ENCODE data around the gene RAB31.

The RAB31 gene

GRCh38 chr18:9738266-9738969 lies 30.3 kb downstream of the RAB31 start:
- no peak for DNase-seq (ENCODE audit: extremely low spot score)
- POLR2A ChIA-PET, result no interaction called here
- no peak for TF ChIP-seq CTCF (IDR thresholded peaks at IDR 0.05; ENCODE audit: control extremely low read depth, extremely low read depth, low read depth, missing control alignments)
- CTCF ChIA-PET, result interaction anchor here (1.3 kb wide), 1 partner anchor 14 kb away, joined by 3 read pairs; no protein-coding TSS in a partner anchor

- ChIA-PET CTCF (no interaction called here), POLR2A (no interaction called here)
- no peak for DNase-seq (ENCODE audit: extremely low spot score)
- no peak for TF ChIP-seq CTCF (IDR thresholded peaks at IDR 0.05; ENCODE audit: control extremely low read depth, extremely low read depth, low read depth, missing control alignments)
Measured at GRCh38 chr18:9739516-9739915, 31.4 kb downstream of the RAB31 start.

DNA sequence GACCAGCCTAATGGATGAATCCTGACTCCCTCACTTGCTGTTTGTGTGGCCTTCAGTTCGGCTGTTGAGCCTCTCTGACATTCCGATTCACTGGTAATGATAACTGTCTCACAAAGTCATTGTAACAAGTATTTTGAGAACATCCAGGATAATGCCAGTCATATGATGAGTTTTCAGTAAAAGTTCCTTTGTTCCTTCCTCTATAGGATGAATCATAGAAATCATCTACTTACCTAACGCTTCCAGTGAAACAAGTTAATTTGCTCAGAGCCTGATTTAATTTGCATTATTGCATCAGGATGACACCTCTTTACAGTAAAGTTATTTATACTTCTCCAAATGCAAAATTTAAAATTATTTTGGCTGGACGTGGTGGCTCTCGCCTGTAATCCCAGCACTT lies 32.0 kb downstream of the RAB31 start:
- no peak for TF ChIP-seq CTCF (IDR thresholded peaks at IDR 0.05; ENCODE audit: control extremely low read depth, extremely low read depth, low read depth, missing control alignments)
- ChIA-PET CTCF (no interaction called here), POLR2A (no interaction called here)
- DNase-seq (ENCODE audit: extremely low spot score), result no peak

DNA sequence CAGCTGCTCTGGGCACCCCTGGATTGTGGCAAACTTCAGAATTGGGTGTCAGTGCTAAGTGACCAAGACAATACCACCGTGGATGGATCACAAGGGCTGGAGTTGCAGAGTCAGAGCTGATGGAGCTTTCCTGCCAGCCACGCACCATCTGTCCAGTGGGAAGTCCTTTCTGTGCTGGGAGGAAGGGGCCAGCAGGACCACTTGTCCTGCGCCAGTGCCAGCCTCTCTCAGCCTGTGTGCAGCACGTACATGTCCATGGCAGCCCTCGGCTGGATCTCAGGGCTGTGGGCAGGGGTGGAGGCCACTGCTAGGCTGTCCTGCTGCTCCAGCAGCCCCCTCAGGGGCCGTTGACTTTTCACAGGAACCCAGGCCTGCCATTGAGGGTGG lies 33.3 kb downstream of the RAB31 start:
- TF ChIP-seq CTCF (IDR thresholded peaks at IDR 0.05; ENCODE audit: control extremely low read depth, extremely low read depth, low read depth, missing control alignments), result no peak
- CTCF ChIA-PET, result no interaction called here
- no peak for DNase-seq (ENCODE audit: extremely low spot score)
- POLR2A ChIA-PET, result no interaction called here

- ChIA-PET POLR2A (no interaction called here), CTCF (no interaction called here)
- TF ChIP-seq CTCF (IDR thresholded peaks at IDR 0.05; ENCODE audit: control extremely low read depth, extremely low read depth, low read depth, missing control alignments), result no peak
- DNase-seq (ENCODE audit: extremely low spot score), result no peak
Measured at GRCh38 chr18:9741793-9742523, 33.9 kb downstream of the RAB31 start.

DNA sequence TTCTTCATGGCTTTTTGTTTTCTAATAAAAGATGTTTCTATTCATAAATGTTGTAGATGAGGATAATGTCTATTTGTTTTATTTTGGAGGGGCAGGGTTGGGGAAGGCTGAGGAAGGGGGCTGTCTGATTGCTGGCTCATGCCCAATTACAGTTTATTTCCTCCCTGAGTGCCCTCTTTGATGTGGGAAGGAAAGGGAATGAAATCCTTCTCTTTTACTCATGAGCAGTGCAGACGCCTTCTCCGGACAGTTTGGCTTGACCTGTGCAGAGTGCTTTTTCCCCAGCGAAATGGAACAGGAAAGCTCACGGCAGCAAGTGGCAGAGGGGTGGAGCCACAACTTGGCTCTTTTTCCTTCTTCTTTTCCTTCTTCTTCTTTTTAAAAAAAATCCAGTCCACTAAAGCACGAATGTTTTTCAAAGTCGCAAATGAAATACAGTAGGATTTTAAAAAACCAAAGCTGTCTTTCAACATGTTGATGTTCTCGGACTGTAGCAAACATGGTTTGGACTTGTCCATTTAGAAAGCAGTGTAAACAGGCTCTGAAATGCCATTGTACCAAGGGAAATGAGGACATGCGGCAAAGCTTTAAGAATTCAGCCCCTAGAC lies 34.5 kb downstream of the RAB31 start:
- no peak for DNase-seq (ENCODE audit: extremely low spot score)
- ChIA-PET POLR2A (no interaction called here), CTCF (interaction anchor here (1.3 kb wide), 1 partner anchor 30 kb away, joined by 3 read pairs; no protein-coding TSS in a partner anchor)
- TF ChIP-seq CTCF (IDR thresholded peaks at IDR 0.05; ENCODE audit: control extremely low read depth, extremely low read depth, low read depth, missing control alignments), result no peak
